Ishikawa (cell line): ENCODE measurements around the gene RAI14.

Source experiments
- CEBPB ChIP-seq: IDR thresholded peaks from 2 replicates; pipeline ENCODE4 v1.6.1; 2012
- CREB1 ChIP-seq: IDR thresholded peaks from 2 replicates; pipeline ENCODE4 v1.6.1; 2012; ENCODE audit warnings: low read depth
- EGR1 ChIP-seq: IDR thresholded peaks from 2 replicates; pipeline ENCODE4 v1.6.1; 2012
- EP300 ChIP-seq: IDR thresholded peaks from 2 replicates; pipeline ENCODE4 v1.6.1; 2012; ENCODE audit warnings: borderline replicate concordance
- FOXM1 ChIP-seq: IDR thresholded peaks from 2 replicates; pipeline ENCODE4 v1.6.1; 2012; ENCODE audit warnings: low read depth, borderline replicate concordance
- MAX ChIP-seq: IDR thresholded peaks from 2 replicates; pipeline ENCODE4 v1.6.1; 2012
- NFIC ChIP-seq: IDR thresholded peaks from 2 replicates; pipeline ENCODE4 v1.6.1; 2012
- RAD21 ChIP-seq: IDR thresholded peaks from 2 replicates; pipeline ENCODE4 v1.6.1; 2012; ENCODE audit warnings: low read depth
- TAF1 ChIP-seq: IDR thresholded peaks from 2 replicates; pipeline ENCODE4 v1.6.1; 2012; ENCODE audit warnings: low read depth, mild to moderate bottlenecking
- TCF12 ChIP-seq: IDR thresholded peaks from 2 replicates; pipeline ENCODE4 v1.6.1; 2012; ENCODE audit warnings: low read depth
- TEAD4 ChIP-seq: IDR thresholded peaks from 2 replicates; pipeline ENCODE4 v1.6.1; 2012
- USF1 ChIP-seq: IDR thresholded peaks from 2 replicates; pipeline ENCODE4 v1.6.1; 2012
- YY1 ChIP-seq: IDR thresholded peaks from 2 replicates; pipeline ENCODE4 v1.6.1; 2012; ENCODE audit warnings: low read depth
- ZBTB7A ChIP-seq: IDR thresholded peaks from 2 replicates; pipeline ENCODE4 v1.6.1; 2012; ENCODE audit warnings: low read depth
- TF ChIP-seq, protein P1 (sequence below): IDR thresholded peaks from 2 replicates; pipeline ENCODE4 v1.6.1; 2012; ENCODE audit warnings: low read depth, mild to moderate bottlenecking

Gene RAI14

DNA sequence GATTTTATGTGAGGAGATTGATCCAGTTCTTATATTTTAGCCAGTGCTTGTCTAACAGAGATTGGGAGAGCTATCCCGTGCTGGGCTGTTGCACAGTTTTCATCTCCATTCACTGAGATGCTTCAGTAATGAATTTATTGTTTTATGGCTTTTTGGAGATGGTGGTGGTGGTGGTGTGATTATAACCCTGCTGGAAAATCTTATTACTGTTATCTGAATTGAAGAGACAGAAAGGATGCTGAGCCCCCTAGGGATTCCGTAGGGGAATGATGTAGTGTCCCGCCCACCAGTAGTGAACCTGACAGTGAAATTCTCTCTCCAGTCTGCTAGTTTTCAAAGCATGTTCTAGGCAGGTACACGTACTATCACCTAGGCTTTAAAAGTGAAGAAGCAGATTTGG lies 1.9 kb downstream of the RAI14 start:
- no peak for TF ChIP-seq MAX
- no peak for TF ChIP-seq YY1
- no peak for TF ChIP-seq NFIC
- no peak for TF ChIP-seq EGR1
- no peak for TF ChIP-seq TEAD4
- TF ChIP-seq, protein P1, sequence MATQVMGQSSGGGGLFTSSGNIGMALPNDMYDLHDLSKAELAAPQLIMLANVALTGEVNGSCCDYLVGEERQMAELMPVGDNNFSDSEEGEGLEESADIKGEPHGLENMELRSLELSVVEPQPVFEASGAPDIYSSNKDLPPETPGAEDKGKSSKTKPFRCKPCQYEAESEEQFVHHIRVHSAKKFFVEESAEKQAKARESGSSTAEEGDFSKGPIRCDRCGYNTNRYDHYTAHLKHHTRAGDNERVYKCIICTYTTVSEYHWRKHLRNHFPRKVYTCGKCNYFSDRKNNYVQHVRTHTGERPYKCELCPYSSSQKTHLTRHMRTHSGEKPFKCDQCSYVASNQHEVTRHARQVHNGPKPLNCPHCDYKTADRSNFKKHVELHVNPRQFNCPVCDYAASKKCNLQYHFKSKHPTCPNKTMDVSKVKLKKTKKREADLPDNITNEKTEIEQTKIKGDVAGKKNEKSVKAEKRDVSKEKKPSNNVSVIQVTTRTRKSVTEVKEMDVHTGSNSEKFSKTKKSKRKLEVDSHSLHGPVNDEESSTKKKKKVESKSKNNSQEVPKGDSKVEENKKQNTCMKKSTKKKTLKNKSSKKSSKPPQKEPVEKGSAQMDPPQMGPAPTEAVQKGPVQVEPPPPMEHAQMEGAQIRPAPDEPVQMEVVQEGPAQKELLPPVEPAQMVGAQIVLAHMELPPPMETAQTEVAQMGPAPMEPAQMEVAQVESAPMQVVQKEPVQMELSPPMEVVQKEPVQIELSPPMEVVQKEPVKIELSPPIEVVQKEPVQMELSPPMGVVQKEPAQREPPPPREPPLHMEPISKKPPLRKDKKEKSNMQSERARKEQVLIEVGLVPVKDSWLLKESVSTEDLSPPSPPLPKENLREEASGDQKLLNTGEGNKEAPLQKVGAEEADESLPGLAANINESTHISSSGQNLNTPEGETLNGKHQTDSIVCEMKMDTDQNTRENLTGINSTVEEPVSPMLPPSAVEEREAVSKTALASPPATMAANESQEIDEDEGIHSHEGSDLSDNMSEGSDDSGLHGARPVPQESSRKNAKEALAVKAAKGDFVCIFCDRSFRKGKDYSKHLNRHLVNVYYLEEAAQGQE, result no peak
- no peak for TF ChIP-seq FOXM1

DNA sequence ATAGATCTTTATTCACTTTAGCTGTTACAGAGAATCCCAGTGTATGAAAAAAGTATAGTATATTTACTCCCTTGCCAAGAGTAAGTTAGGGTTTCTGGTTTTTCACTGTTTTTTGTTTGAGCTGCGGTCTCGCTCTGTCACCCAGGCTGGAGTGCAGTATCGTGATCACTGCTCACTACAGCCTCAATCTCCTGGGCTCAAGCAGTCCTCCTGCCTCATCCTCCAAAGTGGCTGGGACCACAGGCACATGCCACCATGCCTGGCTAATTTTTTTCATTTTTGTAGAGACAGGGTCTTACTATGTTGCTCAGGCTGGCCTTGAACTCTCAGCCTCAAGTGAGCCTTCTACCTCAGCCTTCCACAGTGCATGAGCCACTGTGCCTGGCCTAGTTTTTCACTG lies 3.0 kb downstream of the RAI14 start:
- no peak for TF ChIP-seq CEBPB
- no peak for TF ChIP-seq TEAD4
- no peak for TF ChIP-seq EGR1
- no peak for TF ChIP-seq TCF12
- TF ChIP-seq, protein P1, result no peak
- TF ChIP-seq ZBTB7A, result no peak
- TF ChIP-seq MAX, result no peak
- no peak for TF ChIP-seq RAD21
- TF ChIP-seq TAF1, result no peak
- no peak for TF ChIP-seq NFIC
- TF ChIP-seq YY1, result no peak
- TF ChIP-seq CREB1, result no peak
- TF ChIP-seq EP300, result no peak

GRCh38 chr5:34660444-34660843 lies 4.3 kb downstream of the RAI14 start:
- TF ChIP-seq CREB1, result no peak
- no peak for TF ChIP-seq EGR1
- no peak for TF ChIP-seq MAX
- TF ChIP-seq CEBPB, result no peak
- TF ChIP-seq, protein P1, result no peak

DNA sequence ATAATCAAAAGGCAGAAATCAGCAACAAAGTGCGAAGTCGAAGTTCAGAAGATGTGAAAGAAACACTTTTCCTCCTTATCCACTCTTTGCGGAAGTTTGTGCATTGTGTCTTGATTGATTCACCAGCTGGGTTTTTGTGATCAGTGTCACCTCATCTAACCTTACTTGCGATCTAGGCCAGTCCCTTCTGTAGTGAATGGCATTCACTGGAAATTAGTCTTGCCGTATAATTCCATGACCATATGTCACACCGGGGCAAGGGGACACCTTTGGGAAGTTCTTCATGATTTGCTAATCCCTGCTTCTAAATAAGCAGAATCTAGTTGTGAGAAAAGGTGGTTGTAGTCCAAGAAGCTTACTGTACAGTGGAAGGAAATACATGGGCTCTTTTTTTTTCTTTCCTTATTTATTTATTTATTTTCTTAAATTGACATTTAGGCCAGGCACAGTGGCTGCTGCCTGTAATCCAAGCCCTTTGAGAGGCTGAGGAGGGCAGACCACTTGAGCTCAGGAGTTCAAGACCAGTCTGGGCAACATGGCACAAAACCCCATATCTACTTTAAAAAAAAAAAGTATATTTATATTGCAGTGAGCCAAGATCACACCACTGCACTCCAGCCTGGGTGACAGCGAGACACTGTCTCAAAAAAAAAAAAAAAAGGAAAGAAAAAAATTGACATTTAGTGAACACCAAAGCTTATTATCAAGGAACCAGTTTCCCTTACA lies 7.8 kb downstream of the RAI14 start:
- TF ChIP-seq EGR1 (no peak), EP300 (no peak), RAD21 (no peak), ZBTB7A (no peak), USF1 (no peak), YY1 (no peak), TEAD4 (no peak), TAF1 (no peak), NFIC (no peak), MAX (no peak), CEBPB (no peak), FOXM1 (no peak), CREB1 (no peak)
- TF ChIP-seq, protein P1, result no peak
